GM19099 (cell line): ENCODE measurements around the gene FAM170B.

ENCODE experiments used
- POLR2A ChIP-seq: IDR thresholded peaks from 3 replicates; pipeline ENCODE4 v1.6.1; 2011; ENCODE audit warnings: low read depth; ENCODE audit not compliant: insufficient read length; ENCODE audit errors: extremely low read depth

Gene FAM170B

DNA sequence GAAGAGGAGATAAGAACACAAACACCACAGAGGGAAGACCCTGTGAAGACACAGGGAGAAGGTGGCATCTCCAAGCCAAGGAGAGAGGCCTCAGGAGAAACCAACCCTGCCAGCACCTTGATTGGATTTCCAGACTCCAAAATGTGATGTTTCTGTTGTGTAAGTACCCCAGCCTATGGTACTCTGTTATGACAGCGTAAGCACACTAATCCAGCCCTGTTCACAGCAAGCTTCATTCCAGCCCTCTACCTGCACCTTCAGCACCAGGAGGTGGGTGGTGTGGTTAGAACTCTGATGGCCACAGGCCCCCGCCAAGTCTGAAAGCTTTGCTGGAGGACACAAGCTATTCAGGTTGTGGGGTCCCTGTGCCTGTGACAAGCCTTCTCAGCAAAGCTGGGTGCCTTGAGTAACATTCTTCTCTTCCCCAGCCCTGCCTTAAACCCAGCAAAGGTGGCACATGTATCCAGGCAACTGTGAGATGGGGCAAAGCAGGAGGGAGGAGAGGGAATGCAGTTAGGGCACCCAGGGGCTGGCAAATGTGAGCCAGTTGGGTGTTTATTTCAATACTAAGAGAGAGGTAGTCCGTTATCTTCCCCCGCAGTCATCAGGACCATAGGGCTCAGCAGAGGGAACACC, 23.0 kb downstream of the FAM170B start:
- no peak for TF ChIP-seq POLR2A

DNA sequence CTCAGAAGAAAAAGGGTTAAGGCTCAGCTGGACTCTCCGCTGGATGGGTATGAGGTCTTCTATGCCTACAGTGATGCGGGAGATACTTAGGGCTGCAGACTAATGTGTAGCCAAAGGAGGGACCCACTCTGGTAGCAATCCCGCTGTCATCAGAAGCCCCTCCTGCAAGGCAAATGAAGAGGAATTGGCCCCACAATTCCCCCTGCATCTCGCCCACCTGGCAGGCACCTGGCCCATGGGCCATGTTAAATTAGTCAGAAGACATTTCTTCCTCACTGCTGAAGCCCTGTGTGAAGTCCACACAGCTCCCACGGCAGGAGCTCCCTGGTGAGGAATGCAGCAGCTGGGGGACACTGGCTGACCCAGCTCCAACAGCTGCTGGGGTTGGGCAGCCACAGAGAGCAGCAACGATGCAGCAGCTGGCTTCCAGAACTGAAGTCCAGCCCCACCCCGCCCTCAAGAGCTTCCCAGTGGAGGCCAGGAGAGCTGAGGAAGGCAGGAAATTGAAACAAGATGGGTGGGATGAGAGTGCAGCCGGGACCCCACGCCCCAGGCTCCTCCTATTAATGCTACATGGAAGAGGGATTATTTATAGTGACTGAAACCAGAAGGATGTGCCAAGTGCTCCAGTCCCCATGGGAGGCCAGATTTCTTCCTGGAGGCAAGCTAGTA, 24.0 kb downstream of the FAM170B start:
- TF ChIP-seq POLR2A: no peak

DNA sequence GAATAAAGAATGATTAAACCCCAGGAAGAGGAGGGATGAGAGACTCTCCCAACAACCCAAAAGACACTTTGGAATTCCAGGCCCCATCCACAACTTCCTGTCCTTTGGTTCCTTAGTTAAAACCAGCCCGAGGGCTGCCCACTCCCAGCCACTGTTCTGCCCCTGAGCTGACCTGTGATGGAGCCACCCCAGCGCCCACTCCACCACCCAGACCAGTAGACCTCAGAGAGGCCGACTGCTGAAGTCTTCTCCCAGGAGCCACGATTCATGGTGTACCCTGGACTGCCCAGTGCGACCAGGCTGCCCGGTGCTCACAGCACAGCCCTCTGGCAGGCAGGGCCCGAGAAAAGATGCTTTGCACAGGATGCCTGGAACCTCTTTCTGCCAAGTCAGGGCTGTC, 25.2 kb downstream of the FAM170B start:
- no peak for TF ChIP-seq POLR2A

DNA sequence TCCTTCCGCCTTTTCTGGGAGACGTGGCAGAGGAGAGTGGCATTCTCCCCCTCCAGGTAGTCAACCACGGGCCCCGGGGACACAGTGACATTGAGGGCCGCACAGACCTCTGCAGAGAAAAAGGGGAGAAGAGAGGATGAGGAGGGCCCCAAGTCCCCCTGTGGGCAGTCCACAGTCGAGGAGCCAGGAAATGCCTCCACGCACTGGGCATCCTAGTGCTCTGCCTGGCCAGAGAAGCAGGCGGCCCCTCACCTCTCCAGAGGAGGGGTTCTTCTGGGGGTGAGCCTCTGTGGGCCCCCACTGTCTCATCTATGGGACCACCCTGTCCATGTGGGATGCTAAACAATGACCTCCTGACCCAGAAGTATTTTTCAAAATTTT, 25.9 kb downstream of the FAM170B start:
- no peak for TF ChIP-seq POLR2A

DNA sequence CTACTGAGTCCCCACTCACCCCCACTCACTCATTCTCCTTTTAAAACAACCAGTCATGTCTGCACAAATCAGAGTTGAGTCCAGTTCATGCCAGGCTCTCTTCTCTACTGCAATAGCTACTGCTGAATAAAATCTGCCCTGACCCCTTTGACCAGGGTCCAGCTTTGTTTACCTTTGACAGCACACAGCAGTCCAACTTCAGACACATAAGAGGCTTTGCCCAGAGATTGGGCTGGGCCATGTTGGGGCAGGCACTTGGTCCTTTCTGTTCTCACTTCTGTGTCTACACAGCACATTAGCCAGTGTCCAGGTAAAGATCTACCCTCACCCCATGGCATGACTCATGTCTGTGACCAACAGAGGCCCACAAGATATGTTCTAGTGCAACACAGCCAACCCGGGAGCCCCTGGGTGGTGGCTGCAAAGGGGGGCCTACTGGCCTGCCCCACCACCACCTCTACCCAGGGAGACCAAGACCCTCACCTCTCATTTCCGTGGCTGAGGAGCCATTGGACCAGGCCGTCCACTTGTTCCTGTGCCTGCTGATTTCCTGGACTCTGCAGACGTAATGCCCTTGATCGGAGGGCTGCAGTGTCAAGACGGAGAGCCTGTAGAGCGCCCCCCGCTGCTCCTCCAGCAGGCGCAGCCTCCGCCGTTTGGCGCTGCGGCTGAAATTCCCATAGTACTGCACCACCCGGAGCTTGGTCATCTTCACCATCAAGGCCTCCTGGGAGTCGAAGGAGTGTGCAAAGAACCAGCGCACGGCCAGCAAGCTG, 26.5 kb downstream of the FAM170B start:
- no peak for TF ChIP-seq POLR2A

DNA sequence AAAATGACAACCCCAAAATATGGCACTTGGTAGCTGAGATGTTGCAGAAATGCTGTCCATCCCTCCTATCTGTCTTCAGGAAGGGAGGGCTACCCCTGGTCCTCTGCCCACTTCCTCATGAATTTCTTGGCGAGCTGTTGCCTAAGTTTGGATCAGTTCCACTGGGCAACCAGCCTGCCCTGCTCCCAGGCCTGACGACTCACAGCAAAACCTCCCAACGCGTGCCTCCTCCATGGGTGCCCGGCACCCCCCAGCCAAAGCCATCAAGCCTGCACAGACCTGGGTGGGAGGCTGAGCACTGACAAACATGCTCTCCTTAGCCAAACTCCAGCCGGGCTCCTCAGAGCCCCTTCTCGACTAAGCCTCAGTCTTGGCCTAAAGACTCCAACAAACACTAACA, 27.4 kb downstream of the FAM170B start:
- TF ChIP-seq POLR2A: no peak

DNA sequence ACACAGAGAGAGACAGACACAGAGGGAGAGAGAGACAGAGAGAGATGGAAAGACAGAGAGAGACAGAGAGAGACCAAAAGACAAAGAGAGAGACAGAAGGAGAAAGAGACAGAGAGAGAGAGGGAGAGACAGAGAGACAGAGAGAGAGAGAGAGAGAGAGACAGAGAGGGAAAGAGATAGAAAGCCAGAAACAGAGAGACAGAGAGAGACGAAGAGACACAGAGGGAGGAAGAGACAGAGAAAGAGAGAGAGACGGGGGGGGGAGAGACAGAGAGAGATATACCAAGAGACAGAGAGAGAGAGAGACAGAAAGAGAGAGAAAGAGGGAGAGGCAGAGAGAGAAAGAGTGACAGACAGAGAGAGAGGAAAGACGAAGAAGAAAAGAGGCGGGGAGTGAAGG, 28.7 kb downstream of the FAM170B start:
- TF ChIP-seq POLR2A: no peak

DNA sequence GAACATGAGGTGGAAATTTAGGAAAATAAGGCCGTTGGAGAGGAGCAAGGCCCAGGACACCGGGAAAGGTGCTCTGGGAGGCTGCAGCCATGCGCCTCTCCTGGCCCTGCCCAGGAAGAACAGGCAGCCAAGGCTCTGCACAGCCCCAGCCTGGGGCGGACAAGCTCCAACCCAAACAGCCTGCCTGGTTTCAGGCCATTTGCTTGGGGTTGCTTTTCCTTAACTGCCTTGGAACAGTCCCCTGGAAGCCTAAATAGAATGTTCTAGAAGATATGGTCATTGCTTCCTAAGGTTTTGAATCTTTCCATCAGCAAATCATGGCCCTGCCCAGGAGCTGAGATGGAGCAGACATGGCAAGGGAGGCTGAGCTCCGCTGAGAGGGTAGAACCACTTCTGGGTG, 29.5 kb downstream of the FAM170B start:
- no peak for TF ChIP-seq POLR2A

DNA sequence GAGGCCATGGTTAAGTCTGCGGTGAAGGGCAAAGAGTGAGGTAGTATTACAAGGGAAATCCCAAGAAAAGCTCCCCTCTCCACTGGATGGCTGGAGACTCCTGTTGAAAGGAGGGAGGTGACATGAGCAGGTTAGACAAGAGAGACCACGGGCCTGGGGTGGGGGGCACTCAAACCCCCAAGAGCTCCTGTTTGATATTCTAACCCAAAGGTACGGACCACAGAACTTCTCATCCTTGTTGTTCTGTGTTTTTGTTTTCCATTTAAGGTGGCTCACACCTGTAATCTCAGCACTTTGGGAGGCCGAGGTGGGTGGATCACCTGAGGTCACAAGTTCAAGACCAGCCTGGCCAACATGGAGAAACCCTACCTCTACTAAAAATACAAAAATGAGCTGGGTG, 30.1 kb downstream of the FAM170B start:
- no peak for TF ChIP-seq POLR2A

DNA sequence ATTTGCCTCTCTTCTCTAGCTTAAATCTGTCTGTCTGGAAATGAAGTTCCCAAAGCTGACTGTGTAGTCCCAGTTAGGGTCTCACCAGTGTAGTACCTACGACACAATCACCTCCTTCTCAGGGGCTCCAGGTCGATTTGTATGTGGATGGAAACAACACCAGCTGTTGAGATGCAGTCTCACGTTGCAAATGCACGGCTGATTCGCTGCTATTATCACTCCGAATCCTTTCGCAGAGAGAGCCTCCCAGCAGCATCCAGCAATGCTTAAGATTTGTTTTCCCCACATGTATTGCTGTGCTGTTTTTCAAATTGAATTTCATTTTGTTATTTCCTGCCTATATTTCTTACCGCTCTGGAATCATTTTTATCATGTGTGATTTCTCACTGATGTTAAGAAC, 34.8 kb downstream of the FAM170B start:
- TF ChIP-seq POLR2A: no peak

DNA sequence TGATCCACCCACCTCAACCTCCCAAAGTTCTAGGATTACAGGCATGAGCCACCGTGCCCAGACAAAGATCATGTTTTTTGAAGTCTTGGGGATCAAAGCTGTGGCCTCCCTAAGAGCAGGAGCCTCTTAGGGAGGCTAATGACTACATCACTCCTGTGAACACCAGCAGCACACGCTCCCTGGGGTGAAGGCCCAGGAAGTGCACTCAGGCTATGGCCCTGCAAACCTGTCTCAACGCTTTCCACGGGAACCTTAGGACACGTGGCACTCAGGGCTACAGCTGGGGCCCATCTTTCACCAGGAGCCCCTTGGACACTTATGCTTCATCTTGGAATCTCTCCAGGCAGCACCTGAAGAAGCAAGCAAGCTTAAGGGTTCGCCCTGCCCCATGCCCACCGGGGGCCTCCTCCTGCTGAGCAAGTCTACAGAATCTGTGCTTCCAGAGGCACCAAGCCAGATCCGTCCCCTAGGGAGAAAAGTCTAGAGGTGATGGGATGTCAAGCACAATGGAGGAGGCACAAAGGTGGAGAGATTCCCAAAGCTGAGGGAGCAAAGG, 36.9 kb downstream of the FAM170B start:
- TF ChIP-seq POLR2A: no peak

DNA sequence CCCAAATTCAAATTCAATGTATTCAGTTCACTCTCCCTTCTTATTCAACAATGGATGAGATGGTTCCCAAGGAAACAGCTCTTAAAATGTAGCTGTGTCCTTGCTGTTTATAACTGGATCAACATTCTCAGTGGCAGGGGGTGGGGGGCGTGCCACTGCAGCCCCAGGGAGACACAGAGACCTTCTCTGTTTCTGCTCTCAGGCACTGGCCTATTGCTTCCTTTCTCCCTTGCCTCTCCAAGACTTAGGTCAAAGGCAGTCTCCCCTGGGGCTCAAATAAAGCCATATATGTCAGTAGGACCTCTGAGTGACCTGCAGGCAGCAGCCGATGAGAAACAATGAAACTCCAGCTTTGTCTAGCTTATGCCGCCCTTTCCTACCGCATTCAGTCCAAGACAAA, 39.2 kb downstream of the FAM170B start:
- no peak for TF ChIP-seq POLR2A

DNA sequence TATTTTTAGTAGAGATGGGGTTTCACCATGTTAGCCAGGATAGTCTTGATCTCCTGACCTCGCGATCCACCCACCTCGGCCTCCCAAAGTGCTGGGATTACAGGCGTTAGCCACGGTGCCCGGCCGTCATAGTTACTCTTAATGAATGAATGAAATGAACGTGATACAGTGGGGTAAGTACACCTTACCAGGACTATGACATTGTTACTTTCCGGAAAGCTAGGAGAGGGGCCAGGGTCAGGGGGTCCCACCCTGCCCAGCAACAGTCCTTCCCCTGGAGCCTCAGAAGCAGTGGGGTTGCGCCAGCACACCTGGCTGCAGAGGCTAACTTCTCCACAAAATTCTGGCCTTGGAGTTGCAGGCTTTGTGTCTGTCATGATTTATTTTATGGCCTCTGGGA, 39.9 kb downstream of the FAM170B start:
- no peak for TF ChIP-seq POLR2A

DNA sequence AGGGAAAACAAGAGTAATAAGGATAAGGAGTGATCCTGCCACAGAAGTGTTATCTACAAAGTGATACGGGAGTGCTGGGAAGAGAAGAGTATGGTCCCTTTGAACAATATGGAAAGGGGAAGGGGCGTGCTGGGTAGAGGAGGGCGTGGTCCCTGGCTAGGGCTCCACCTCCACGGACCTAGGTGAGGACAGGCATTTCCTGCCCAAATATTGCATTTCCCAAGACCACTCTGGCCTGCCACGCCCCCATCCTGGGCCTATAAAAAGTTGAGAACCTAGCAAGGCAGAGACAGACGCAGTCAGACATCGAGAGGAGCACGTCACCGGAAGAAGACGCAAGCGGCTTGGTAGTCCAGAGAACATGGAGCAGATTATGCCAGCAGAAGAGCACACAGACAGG, 41.3 kb downstream of the FAM170B start:
- no peak for TF ChIP-seq POLR2A

DNA sequence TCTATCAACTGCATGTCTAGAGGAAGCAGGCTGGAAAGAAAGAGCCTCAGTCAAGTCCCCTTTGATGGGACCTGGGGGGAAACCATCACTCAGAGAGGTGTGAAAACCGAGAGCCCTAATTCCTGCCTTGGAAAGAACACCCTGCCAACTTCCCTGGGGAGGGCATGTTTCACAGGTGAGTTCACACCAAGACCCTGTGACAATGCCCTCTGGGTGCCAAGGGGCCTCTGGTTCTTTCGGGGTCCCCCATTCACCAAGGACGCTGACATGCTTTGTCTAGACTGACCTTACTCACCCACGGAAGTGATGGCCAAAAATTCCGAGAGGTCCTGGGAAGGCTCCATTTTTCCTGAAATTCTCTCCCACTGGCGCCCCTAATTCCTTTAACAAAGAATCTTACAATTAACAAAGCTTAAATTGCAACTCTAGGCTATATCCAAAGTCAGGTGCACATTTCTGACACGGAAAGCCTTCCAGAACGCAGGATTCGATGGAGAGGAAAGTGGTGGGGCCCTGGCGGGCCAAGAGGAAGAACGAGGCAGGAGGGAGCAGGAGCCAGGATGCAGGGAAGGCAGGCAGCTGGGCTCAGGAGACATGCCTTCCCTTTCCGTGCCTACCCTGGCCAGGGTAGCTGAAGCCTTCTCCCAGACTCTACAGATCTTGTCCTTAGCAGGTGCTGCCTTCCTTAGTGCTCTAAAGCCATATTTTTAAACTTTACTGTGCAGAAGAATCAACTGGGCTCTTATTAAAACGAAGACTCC, 42.2 kb downstream of the FAM170B start:
- no peak for TF ChIP-seq POLR2A
